ENCODE data around the gene CELF6.

The CELF6 gene

GRCh38 chr15:72271221-72271620, 48.7 kb downstream of the CELF6 start:
- peaks cover 6% of the 10 kb centered on the region for H4K20me1 ChIP-seq (ENCODE audit: insufficient read depth, low read length, poor library complexity, severe bottlenecking)
- H3K36me3 ChIP-seq (ENCODE audit: insufficient read depth, low read length), result peaks cover 13% of the 10 kb centered on the region; the same call in 1 of the 2 replicates
- peak overlapping the region; percentile 81 for H3K4me2 ChIP-seq (ENCODE audit: low read depth, low read length, poor library complexity, severe bottlenecking)
- H3K27me3 ChIP-seq (ENCODE audit: insufficient read depth, low read length, poor library complexity, severe bottlenecking), result no peaks in the 10 kb centered on the region
- H3K4me1 ChIP-seq (ENCODE audit: insufficient read depth, low read length, poor library complexity, severe bottlenecking), result peaks cover 25% of the 10 kb centered on the region
- peaks cover 30% of the 10 kb centered on the region for H3K79me2 ChIP-seq (ENCODE audit: insufficient read depth, low read length)
- H3K9me3 ChIP-seq (ENCODE audit: insufficient read depth, low read depth, low read length), result no peaks in the 10 kb centered on the region
- TF ChIP-seq, protein P1, sequence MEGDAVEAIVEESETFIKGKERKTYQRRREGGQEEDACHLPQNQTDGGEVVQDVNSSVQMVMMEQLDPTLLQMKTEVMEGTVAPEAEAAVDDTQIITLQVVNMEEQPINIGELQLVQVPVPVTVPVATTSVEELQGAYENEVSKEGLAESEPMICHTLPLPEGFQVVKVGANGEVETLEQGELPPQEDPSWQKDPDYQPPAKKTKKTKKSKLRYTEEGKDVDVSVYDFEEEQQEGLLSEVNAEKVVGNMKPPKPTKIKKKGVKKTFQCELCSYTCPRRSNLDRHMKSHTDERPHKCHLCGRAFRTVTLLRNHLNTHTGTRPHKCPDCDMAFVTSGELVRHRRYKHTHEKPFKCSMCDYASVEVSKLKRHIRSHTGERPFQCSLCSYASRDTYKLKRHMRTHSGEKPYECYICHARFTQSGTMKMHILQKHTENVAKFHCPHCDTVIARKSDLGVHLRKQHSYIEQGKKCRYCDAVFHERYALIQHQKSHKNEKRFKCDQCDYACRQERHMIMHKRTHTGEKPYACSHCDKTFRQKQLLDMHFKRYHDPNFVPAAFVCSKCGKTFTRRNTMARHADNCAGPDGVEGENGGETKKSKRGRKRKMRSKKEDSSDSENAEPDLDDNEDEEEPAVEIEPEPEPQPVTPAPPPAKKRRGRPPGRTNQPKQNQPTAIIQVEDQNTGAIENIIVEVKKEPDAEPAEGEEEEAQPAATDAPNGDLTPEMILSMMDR (conservative IDR thresholded peaks at IDR 0.05; ENCODE audit: low read length), result no peak
- no peaks in the 10 kb centered on the region for H3F3A ChIP-seq (ENCODE audit: low read depth)
- no peaks in the 10 kb centered on the region for H3K9me2 ChIP-seq (replicated peaks; ENCODE audit: low read depth, low read length)
- H3K4me3 ChIP-seq (ENCODE audit: low read length, poor library complexity, severe bottlenecking), result peak overlapping the region; percentile 87
- no peak overlapping the region for H2AFZ ChIP-seq (ENCODE audit: low read length)
- H3K9ac ChIP-seq (ENCODE audit: low read depth, low read length, poor library complexity, severe bottlenecking), result peak overlapping the region; percentile 86

GRCh38 chr15:72269739-72270138, 50.2 kb downstream of the CELF6 start:
- Histone ChIP-seq H3K79me2 (ENCODE audit: insufficient read depth, low read length) (peaks cover 30% of the 10 kb centered on the region), H4K20me1 (ENCODE audit: insufficient read depth, low read length, poor library complexity, severe bottlenecking) (peaks cover 6% of the 10 kb centered on the region), H3K9me2 (replicated peaks; ENCODE audit: low read depth, low read length) (no peaks in the 10 kb centered on the region), H3K4me1 (ENCODE audit: insufficient read depth, low read length, poor library complexity, severe bottlenecking) (peaks cover 25% of the 10 kb centered on the region), H3K36me3 (ENCODE audit: insufficient read depth, low read length) (peaks cover 28% of the 10 kb centered on the region; the same call in 1 of the 2 replicates), H3K27me3 (ENCODE audit: insufficient read depth, low read length, poor library complexity, severe bottlenecking) (no peaks in the 10 kb centered on the region), H3K9me3 (ENCODE audit: insufficient read depth, low read depth, low read length) (no peaks in the 10 kb centered on the region), H3F3A (ENCODE audit: low read depth) (no peaks in the 10 kb centered on the region), H2AFZ (ENCODE audit: low read length) (no peak overlapping the region), H3K4me2 (ENCODE audit: low read depth, low read length, poor library complexity, severe bottlenecking) (peak overlapping the region; percentile 81), H3K4me3 (ENCODE audit: low read length, poor library complexity, severe bottlenecking) (peak overlapping the region; percentile 87), H3K9ac (ENCODE audit: low read depth, low read length, poor library complexity, severe bottlenecking) (peak overlapping the region; percentile 86)
- TF ChIP-seq EZH2phosphoT487 (IDR thresholded peaks at IDR 0.05; ENCODE audit: borderline replicate concordance), result no peak
- TF ChIP-seq, protein P1 (conservative IDR thresholded peaks at IDR 0.05; ENCODE audit: low read length), result no peak

DNA sequence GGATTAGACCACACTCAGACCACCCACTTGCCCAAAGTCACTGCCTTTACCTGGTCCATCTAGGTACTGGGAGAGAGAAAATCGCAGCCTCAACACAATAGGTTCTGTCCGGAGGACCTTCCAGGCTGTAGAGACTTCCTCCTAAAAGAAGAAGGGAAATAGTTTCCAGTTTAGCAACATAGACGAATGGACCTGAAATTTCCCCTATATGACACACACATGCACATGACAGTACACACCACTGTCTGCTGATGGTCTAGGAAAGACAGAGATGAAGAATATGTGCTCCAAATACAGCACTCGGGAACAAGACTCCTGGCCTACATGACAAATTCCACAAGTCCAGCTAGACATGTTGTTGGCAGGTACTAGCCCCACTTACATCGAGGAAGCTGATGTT, 54.9 kb downstream of the CELF6 start:
- no peak overlapping the region for H3K4me2 ChIP-seq (ENCODE audit: low read depth, low read length, poor library complexity, severe bottlenecking)
- H4K20me1 ChIP-seq (ENCODE audit: insufficient read depth, low read length, poor library complexity, severe bottlenecking), result no peaks in the 10 kb centered on the region
- H3K9me2 ChIP-seq (replicated peaks; ENCODE audit: low read depth, low read length), result no peaks in the 10 kb centered on the region
- H3K9ac ChIP-seq (ENCODE audit: low read depth, low read length, poor library complexity, severe bottlenecking), result no peak overlapping the region
- TF ChIP-seq, protein P1 (conservative IDR thresholded peaks at IDR 0.05; ENCODE audit: low read length), result no peak
- no peak for TF ChIP-seq EZH2phosphoT487 (IDR thresholded peaks at IDR 0.05; ENCODE audit: borderline replicate concordance)
- no peak overlapping the region for H2AFZ ChIP-seq (ENCODE audit: low read length)
- H3K4me1 ChIP-seq (ENCODE audit: insufficient read depth, low read length, poor library complexity, severe bottlenecking), result peaks cover 3% of the 10 kb centered on the region
- no peaks in the 10 kb centered on the region for H3K9me3 ChIP-seq (ENCODE audit: insufficient read depth, low read depth, low read length)
- H3K36me3 ChIP-seq (ENCODE audit: insufficient read depth, low read length), result peaks cover 71% of the 10 kb centered on the region; the same call in 1 of the 2 replicates
- no peaks in the 10 kb centered on the region for H3K27me3 ChIP-seq (ENCODE audit: insufficient read depth, low read length, poor library complexity, severe bottlenecking)
- H3K4me3 ChIP-seq (ENCODE audit: low read length, poor library complexity, severe bottlenecking), result no peak overlapping the region
- H3K79me2 ChIP-seq (ENCODE audit: insufficient read depth, low read length), result peaks cover 7% of the 10 kb centered on the region; the same call in 1 of the 2 replicates
- H3F3A ChIP-seq (ENCODE audit: low read depth), result no peaks in the 10 kb centered on the region
